ENCODE data around the gene KRT28. TPM values are rescaled to one million over a fixed set of nuclear protein-coding genes. Genes with fewer than 3 reads are reported as not detected.

The KRT28 gene
- polyA plus RNA-seq, 1 donor (not counting 4 experiments of a cell fraction or from before 2014, with no cell fraction given): not detected

GRCh38 chr17:40827746-40828453 lies 28.1 kb upstream of the KRT28 start:
- Histone ChIP-seq H3K4me2 (ENCODE audit: control insufficient read depth, extremely low read depth, insufficient read depth, low read depth, low read length) (no peak overlapping the region), H3K9me1 (ENCODE audit: control insufficient read depth, extremely low read depth, insufficient read depth, low read length) (no peaks in the 10 kb centered on the region), H3K9ac (ENCODE audit: control insufficient read depth, extremely low read depth, insufficient read depth, low read length) (no peak overlapping the region), H4K20me1 (ENCODE audit: control insufficient read depth, extremely low read depth, insufficient read depth, low read length) (no peaks in the 10 kb centered on the region), H3K4me1 (ENCODE audit: control insufficient read depth, extremely low read depth, insufficient read depth, low read length) (peaks cover 3% of the 10 kb centered on the region), H3K79me2 (ENCODE audit: control insufficient read depth, insufficient read depth, low read length) (peaks cover 3% of the 10 kb centered on the region), H3K9me3 (ENCODE audit: control insufficient read depth, low read depth, low read length) (no peaks in the 10 kb centered on the region), H3K4me3 (ENCODE audit: control insufficient read depth in 2 of 3, extremely low read depth in 1 of 3, insufficient read depth in 2 of 3, low read depth in 1 of 3, low read length in 3 of 3) (no peak overlapping the region), H3K27me3 (ENCODE audit: control insufficient read depth, extremely low read depth, insufficient read depth, low read length) (no peaks in the 10 kb centered on the region), H2AFZ (ENCODE audit: control insufficient read depth, low read length) (no peak overlapping the region), H3K27ac (ENCODE audit: control insufficient read depth, insufficient read depth, low read length) (no peak overlapping the region), H3K36me3 (ENCODE audit: control insufficient read depth in 2 of 2, extremely low read depth in 1 of 2, insufficient read depth in 2 of 2, low read length in 2 of 2) (peaks cover 0 to 2% of the 10 kb centered on the region in 2 experiments)
- TF ChIP-seq EZH2 (IDR thresholded peaks at IDR 0.05; ENCODE audit: low read length): no peak
- TF ChIP-seq CTCF (optimal IDR thresholded peaks at IDR 0.05 in 1 of 3, IDR thresholded peaks at IDR 0.05 in 1 of 3, conservative IDR thresholded peaks at IDR 0.05 in 1 of 3; ENCODE audit: extremely low read depth in 1 of 3, insufficient read depth in 2 of 3, low read length in 3 of 3): no peak
- FAIRE-seq: no peak
- DNase-seq (ENCODE audit: low read depth, low spot score): no peak
- dilution Hi-C loops (cut with MboI; ENCODE audit: extremely low pct_ligation_motif_present, low sequenced_read_pairs): no loop called here

GRCh38 chr17:40825599-40825998 lies 25.8 kb upstream of the KRT28 start:
- dilution Hi-C loops (cut with MboI; ENCODE audit: extremely low pct_ligation_motif_present, low sequenced_read_pairs): no loop called here
- peaks cover 3% of the 10 kb centered on the region for H3K4me1 ChIP-seq (ENCODE audit: control insufficient read depth, extremely low read depth, insufficient read depth, low read length)
- no peak overlapping the region for H3K4me3 ChIP-seq (ENCODE audit: control insufficient read depth in 2 of 3, extremely low read depth in 1 of 3, insufficient read depth in 2 of 3, low read depth in 1 of 3, low read length in 3 of 3)
- no peak overlapping the region for H3K4me2 ChIP-seq (ENCODE audit: control insufficient read depth, extremely low read depth, insufficient read depth, low read depth, low read length)
- peaks cover 0 to 2% of the 10 kb centered on the region in 2 experiments for H3K36me3 ChIP-seq (ENCODE audit: control insufficient read depth in 2 of 2, extremely low read depth in 1 of 2, insufficient read depth in 2 of 2, low read length in 2 of 2)
- no peaks in the 10 kb centered on the region for H3K9me3 ChIP-seq (ENCODE audit: control insufficient read depth, low read depth, low read length)
- FAIRE-seq (no peak), DNase-seq (ENCODE audit: low read depth, low spot score) (no peak)
- H3K9me1 ChIP-seq (ENCODE audit: control insufficient read depth, extremely low read depth, insufficient read depth, low read length): no peaks in the 10 kb centered on the region
- H3K27me3 ChIP-seq (ENCODE audit: control insufficient read depth, extremely low read depth, insufficient read depth, low read length): no peaks in the 10 kb centered on the region
- no peak overlapping the region for H3K9ac ChIP-seq (ENCODE audit: control insufficient read depth, extremely low read depth, insufficient read depth, low read length)
- H2AFZ ChIP-seq (ENCODE audit: control insufficient read depth, low read length): no peak overlapping the region
- peaks cover 4% of the 10 kb centered on the region for H3K79me2 ChIP-seq (ENCODE audit: control insufficient read depth, insufficient read depth, low read length)
- H4K20me1 ChIP-seq (ENCODE audit: control insufficient read depth, extremely low read depth, insufficient read depth, low read length): no peaks in the 10 kb centered on the region
- no peak overlapping the region for H3K27ac ChIP-seq (ENCODE audit: control insufficient read depth, insufficient read depth, low read length)
- TF ChIP-seq CTCF (optimal IDR thresholded peaks at IDR 0.05 in 1 of 3, IDR thresholded peaks at IDR 0.05 in 1 of 3, conservative IDR thresholded peaks at IDR 0.05 in 1 of 3; ENCODE audit: extremely low read depth in 1 of 3, insufficient read depth in 2 of 3, low read length in 3 of 3) (no peak), EZH2 (IDR thresholded peaks at IDR 0.05; ENCODE audit: low read length) (no peak)

All from keratinocyte (primary cell).